ENCODE data around the gene PNKD. TPM values are rescaled to one million over a fixed set of nuclear protein-coding genes. Genes with fewer than 3 reads are reported as not detected.

Gene PNKD
- total and polyA plus RNA-seq, 10 of the 15 experiments (the other 5 are each of a cell fraction or from before 2014, with no cell fraction given): 27.2 to 106 (median 61.3) TPM

GRCh38 chr2:218262237-218262600, 8.1 kb upstream of the PNKD start (continued):
- TF ChIP-seq ZNF687 (IDR thresholded peaks at IDR 0.05): no peak

GRCh38 chr2:218262631-218263586, 7.4 kb upstream of the PNKD start:
- Histone ChIP-seq H4K20me1 (ENCODE audit: control insufficient read depth, insufficient read depth) (no peaks in the 10 kb centered on the region), H3K79me2 (ENCODE audit: control insufficient read depth, insufficient read depth, low read length) (no peaks in the 10 kb centered on the region; the same call in 1 of the 2 replicates), H3K27me3 (replicated peaks in 1 of 2; ENCODE audit: control insufficient read depth in 2 of 2, insufficient read depth in 2 of 2, low read length in 1 of 2) (no peaks in the 10 kb centered on the region), H3K36me3 (ENCODE audit: control insufficient read depth in 2 of 2, insufficient read depth in 2 of 2, low read length in 1 of 2) (peaks cover 10 to 18% of the 10 kb centered on the region in 2 experiments; a peak in 3 of 4 replicates), H3K27ac (ENCODE audit: control insufficient read depth, insufficient read depth) (no peak overlapping the region), H3K9me3 (replicated peaks; ENCODE audit: control insufficient read depth, insufficient read depth, low read length) (no peaks in the 10 kb centered on the region), H3K4me1 (ENCODE audit: control insufficient read depth, insufficient read depth, low read length) (peaks cover 24% of the 10 kb centered on the region), H3K4me3 (no peak overlapping the region), H3K4me2 (ENCODE audit: control insufficient read depth, insufficient read depth) (no peak overlapping the region), H2AFZ (ENCODE audit: control insufficient read depth, low read depth, low read length) (no peak overlapping the region), H3K9ac (ENCODE audit: control insufficient read depth, insufficient read depth, low read length) (no peak overlapping the region)
- in situ Hi-C loops (cut with MboI): no loop called here
- intact Hi-C loops (cut with micrococcal nuclease; ENCODE audit: unreplicated experiment): no loop called here
- RAD21 ChIA-PET (ENCODE audit: unreplicated experiment): no interaction called here
- FAIRE-seq (no peak), DNase-seq (ENCODE audit: low read depth, low spot score) (no peak), ATAC-seq (no peak)
- 85% methylated on average over 29 of the region's 39 CpGs for WGBS (ENCODE audit: insufficient coverage, insufficient replicate concordance, low lambda C conversion rate, missing lambda C conversion rate)
- BruUV-seq (replicated peaks): no TSS peak
- TF ChIP-seq NR2C1 (IDR thresholded peaks at IDR 0.05) (no peak), RCOR1 (conservative IDR thresholded peaks at IDR 0.05; ENCODE audit: low read depth, low read length) (no peak), RAD21 (IDR thresholded peaks at IDR 0.05; ENCODE audit: insufficient read depth, low read depth, low read length) (no peak), PBX3 (IDR thresholded peaks at IDR 0.05; ENCODE audit: insufficient replicate concordance, low read depth, low read length) (no peak)
- POLR2A ChIA-PET: no interaction called here
- SMC1A ChIA-PET (ENCODE audit: uncharacterized antibody, unreplicated experiment): interaction anchor here (0.5 kb wide), 1 partner anchor 47 kb away, joined by 3 read pairs; no protein-coding TSS in a partner anchor
- CTCF ChIA-PET: interaction anchor here (0.9 to 4.7 kb wide), 3 partner anchors 9 to 10 kb away, joined by 3 to 22 read pairs (median 3); partner anchors contain the start of genes AAMP and PNKD
